Measurements from ENCODE around the gene ZNF804B.

Gene ZNF804B

GRCh38 chr7:88775838-88776237 lies 16.3 kb downstream of the ZNF804B start:
- Histone ChIP-seq H3K9ac (ENCODE audit: low read depth, low read length) (no peak overlapping the region), H3K9me3 (ENCODE audit: insufficient read depth, low read depth, low read length) (no peaks in the 10 kb centered on the region), H3K4me1 (ENCODE audit: insufficient read depth, low read length) (no peaks in the 10 kb centered on the region), H3K4me3 (ENCODE audit: low read length) (no peak overlapping the region), H3K27ac (ENCODE audit: low read length) (no peak overlapping the region), H3K27me3 (ENCODE audit: insufficient read depth, low read length) (no peaks in the 10 kb centered on the region), H3K36me3 (ENCODE audit: insufficient read depth, low read depth, low read length) (no peaks in the 10 kb centered on the region)

GRCh38 chr7:88787777-88788176 lies 28.3 kb downstream of the ZNF804B start:
- Histone ChIP-seq H3K4me1 (ENCODE audit: insufficient read depth, low read length) (no peaks in the 10 kb centered on the region), H3K9me3 (ENCODE audit: insufficient read depth, low read depth, low read length) (no peaks in the 10 kb centered on the region), H3K9ac (ENCODE audit: low read depth, low read length) (no peak overlapping the region), H3K4me3 (ENCODE audit: low read length) (no peak overlapping the region), H3K27ac (ENCODE audit: low read length) (no peak overlapping the region), H3K36me3 (ENCODE audit: insufficient read depth, low read depth, low read length) (no peaks in the 10 kb centered on the region), H3K27me3 (ENCODE audit: insufficient read depth, low read length) (no peaks in the 10 kb centered on the region)

- no peak overlapping the region for H3K27ac ChIP-seq (ENCODE audit: low read length)
- no peaks in the 10 kb centered on the region for H3K36me3 ChIP-seq (ENCODE audit: insufficient read depth, low read depth, low read length)
- no peaks in the 10 kb centered on the region for H3K27me3 ChIP-seq (ENCODE audit: insufficient read depth, low read length)
- no peak overlapping the region for H3K9ac ChIP-seq (ENCODE audit: low read depth, low read length)
- no peaks in the 10 kb centered on the region for H3K9me3 ChIP-seq (ENCODE audit: insufficient read depth, low read depth, low read length)
- no peak overlapping the region for H3K4me3 ChIP-seq (ENCODE audit: low read length)
- H3K4me1 ChIP-seq (ENCODE audit: insufficient read depth, low read length), result no peaks in the 10 kb centered on the region
Measured at GRCh38 chr7:88789480-88790064, 30.1 kb downstream of the ZNF804B start.

- H3K9me3 ChIP-seq (ENCODE audit: insufficient read depth, low read depth, low read length), result no peaks in the 10 kb centered on the region
- no peak overlapping the region for H3K9ac ChIP-seq (ENCODE audit: low read depth, low read length)
- H3K4me3 ChIP-seq (ENCODE audit: low read length), result no peak overlapping the region
- no peaks in the 10 kb centered on the region for H3K4me1 ChIP-seq (ENCODE audit: insufficient read depth, low read length)
- H3K27me3 ChIP-seq (ENCODE audit: insufficient read depth, low read length), result no peaks in the 10 kb centered on the region
- H3K27ac ChIP-seq (ENCODE audit: low read length), result no peak overlapping the region
- no peaks in the 10 kb centered on the region for H3K36me3 ChIP-seq (ENCODE audit: insufficient read depth, low read depth, low read length)
Measured at GRCh38 chr7:88791891-88792290, 32.4 kb downstream of the ZNF804B start.

- Histone ChIP-seq H3K4me1 (ENCODE audit: insufficient read depth, low read length) (no peaks in the 10 kb centered on the region), H3K9me3 (ENCODE audit: insufficient read depth, low read depth, low read length) (no peaks in the 10 kb centered on the region), H3K27me3 (ENCODE audit: insufficient read depth, low read length) (no peaks in the 10 kb centered on the region), H3K9ac (ENCODE audit: low read depth, low read length) (no peak overlapping the region), H3K4me3 (ENCODE audit: low read length) (no peak overlapping the region), H3K36me3 (ENCODE audit: insufficient read depth, low read depth, low read length) (no peaks in the 10 kb centered on the region), H3K27ac (ENCODE audit: low read length) (no peak overlapping the region)
Measured at GRCh38 chr7:88792361-88792760, 32.9 kb downstream of the ZNF804B start.

- no peak within 1 kb of the TSS for H3K9ac ChIP-seq (ENCODE audit: low read depth, low read length)
- no peaks in the 10 kb centered on the region for H3K4me1 ChIP-seq (ENCODE audit: insufficient read depth, low read length)
- no peaks in the 10 kb centered on the region for H3K9me3 ChIP-seq (ENCODE audit: insufficient read depth, low read depth, low read length)
- no peaks in the 10 kb centered on the region for H3K27me3 ChIP-seq (ENCODE audit: insufficient read depth, low read length)
- no peaks in the 10 kb centered on the region for H3K36me3 ChIP-seq (ENCODE audit: insufficient read depth, low read depth, low read length)
- no peak within 1 kb of the TSS for H3K4me3 ChIP-seq (ENCODE audit: low read length)
- no peak within 1 kb of the TSS for H3K27ac ChIP-seq (ENCODE audit: low read length)
Measured at GRCh38 chr7:88795553-88795952, 36.1 kb downstream of the ZNF804B start, which contains the start of gene TEX47. Gene TEX47 (minus strand): TSS chr7:88795737. CDS start chr7:88794942, 795 bp downstream.

- Histone ChIP-seq H3K9me3 (ENCODE audit: insufficient read depth, low read depth, low read length) (no peaks in the 10 kb centered on the region), H3K9ac (ENCODE audit: low read depth, low read length) (no peak overlapping the region), H3K27ac (ENCODE audit: low read length) (no peak overlapping the region), H3K36me3 (ENCODE audit: insufficient read depth, low read depth, low read length) (no peaks in the 10 kb centered on the region), H3K4me3 (ENCODE audit: low read length) (no peak overlapping the region), H3K27me3 (ENCODE audit: insufficient read depth, low read length) (no peaks in the 10 kb centered on the region), H3K4me1 (ENCODE audit: insufficient read depth, low read length) (peaks cover 3% of the 10 kb centered on the region; the same call in 1 of the 2 replicates)
Measured at GRCh38 chr7:88801046-88801445, 41.5 kb downstream of the ZNF804B start.

- H3K9ac ChIP-seq (ENCODE audit: low read depth, low read length), result no peak overlapping the region
- no peaks in the 10 kb centered on the region for H3K9me3 ChIP-seq (ENCODE audit: insufficient read depth, low read depth, low read length)
- no peaks in the 10 kb centered on the region for H3K36me3 ChIP-seq (ENCODE audit: insufficient read depth, low read depth, low read length)
- no peaks in the 10 kb centered on the region for H3K27me3 ChIP-seq (ENCODE audit: insufficient read depth, low read length)
- H3K4me1 ChIP-seq (ENCODE audit: insufficient read depth, low read length), result peaks cover under 1% of the 10 kb centered on the region; the same call in 1 of the 2 replicates
- H3K4me3 ChIP-seq (ENCODE audit: low read length), result no peak overlapping the region
- no peak overlapping the region for H3K27ac ChIP-seq (ENCODE audit: low read length)
Measured at GRCh38 chr7:88806280-88807037, 47.0 kb downstream of the ZNF804B start.

- Histone ChIP-seq H3K4me3 (ENCODE audit: low read length) (no peak overlapping the region), H3K27ac (ENCODE audit: low read length) (no peak overlapping the region), H3K36me3 (ENCODE audit: insufficient read depth, low read depth, low read length) (no peaks in the 10 kb centered on the region), H3K9me3 (ENCODE audit: insufficient read depth, low read depth, low read length) (no peaks in the 10 kb centered on the region), H3K4me1 (ENCODE audit: insufficient read depth, low read length) (no peaks in the 10 kb centered on the region), H3K27me3 (ENCODE audit: insufficient read depth, low read length) (no peaks in the 10 kb centered on the region), H3K9ac (ENCODE audit: low read depth, low read length) (no peak overlapping the region)
Measured at GRCh38 chr7:88818552-88818951, 59.1 kb downstream of the ZNF804B start.

GRCh38 chr7:88826222-88826621 lies 66.7 kb downstream of the ZNF804B start:
- Histone ChIP-seq H3K4me1 (ENCODE audit: insufficient read depth, low read length) (no peaks in the 10 kb centered on the region), H3K27me3 (ENCODE audit: insufficient read depth, low read length) (no peaks in the 10 kb centered on the region)

GRCh38 chr7:88835147-88835728 lies 75.7 kb downstream of the ZNF804B start:
- H3K4me3 ChIP-seq (ENCODE audit: low read length), result no peak overlapping the region
- no peaks in the 10 kb centered on the region for H3K9me3 ChIP-seq (ENCODE audit: insufficient read depth, low read depth, low read length)
- no peaks in the 10 kb centered on the region for H3K4me1 ChIP-seq (ENCODE audit: insufficient read depth, low read length)
- H3K27ac ChIP-seq (ENCODE audit: low read length), result no peak overlapping the region
- H3K36me3 ChIP-seq (ENCODE audit: insufficient read depth, low read depth, low read length), result no peaks in the 10 kb centered on the region
- no peak overlapping the region for H3K9ac ChIP-seq (ENCODE audit: low read depth, low read length)
- H3K27me3 ChIP-seq (ENCODE audit: insufficient read depth, low read length), result no peaks in the 10 kb centered on the region

More at GRCh38 chr7:88826222-88826621, 66.7 kb downstream of the ZNF804B start:
- Histone ChIP-seq H3K36me3 (ENCODE audit: insufficient read depth, low read depth, low read length) (no peaks in the 10 kb centered on the region), H3K4me3 (ENCODE audit: low read length) (no peak overlapping the region), H3K9ac (ENCODE audit: low read depth, low read length) (no peak overlapping the region), H3K27ac (ENCODE audit: low read length) (no peak overlapping the region), H3K9me3 (ENCODE audit: insufficient read depth, low read depth, low read length) (no peaks in the 10 kb centered on the region)

- no peaks in the 10 kb centered on the region for H3K9me3 ChIP-seq (ENCODE audit: insufficient read depth, low read depth, low read length)
Measured at GRCh38 chr7:88842201-88842600, 82.7 kb downstream of the ZNF804B start.

More at GRCh38 chr7:88842201-88842600, 82.7 kb downstream of the ZNF804B start:
- Histone ChIP-seq H3K9ac (ENCODE audit: low read depth, low read length) (no peak overlapping the region), H3K36me3 (ENCODE audit: insufficient read depth, low read depth, low read length) (no peaks in the 10 kb centered on the region), H3K27ac (ENCODE audit: low read length) (no peak overlapping the region), H3K4me3 (ENCODE audit: low read length) (no peak overlapping the region), H3K27me3 (ENCODE audit: insufficient read depth, low read length) (no peaks in the 10 kb centered on the region), H3K4me1 (ENCODE audit: insufficient read depth, low read length) (no peaks in the 10 kb centered on the region)
